Calu3 (cell line): Measurements from ENCODE around the gene LY9. TPM values are rescaled to one million over a fixed set of nuclear protein-coding genes. Genes with fewer than 3 reads are reported as not detected.
"Not testable (repeated sequence)": the region's sequence is repeated elsewhere in the genome, so short reads cannot be mapped to it uniquely, and the experiment has no call there.

Experiments
- BruUV-seq: library from RNA; stranded (reverse); fragments of 400-500 nt; replicated peaks from 2 replicates; lab custom pipeline; 2021; lab: Mats Ljungman, UMichigan
- CTCF ChIA-PET: fragments of 300-600 bp; sonication (Branson Sonifier 250); formaldehyde crosslinking; loops from one replicate; lab custom pipeline; 2022; ENCODE audit warnings: antibody characterized with exemption; lab: Charles Lee
- DNase-seq: peaks from one replicate; pipeline ENCODE4 v3.0.0; 2022
- H3K27ac Mint-ChIP-seq: one replicate; pipeline ENCODE4 v1.8.0; 2022; ENCODE audit warnings: mixed read lengths; ENCODE audit not compliant: unreplicated experiment
- H3K27me3 Mint-ChIP-seq: one replicate; pipeline ENCODE4 v1.8.0; 2022; ENCODE audit warnings: mixed read lengths; ENCODE audit not compliant: unreplicated experiment
- H3K36me3 Mint-ChIP-seq: one replicate; pipeline ENCODE4 v1.8.0; 2022; ENCODE audit warnings: mild to moderate bottlenecking, moderate library complexity, mixed read lengths; ENCODE audit not compliant: insufficient read depth, unreplicated experiment
- H3K4me1 Mint-ChIP-seq: one replicate; pipeline ENCODE4 v1.8.0; 2022; ENCODE audit warnings: mild to moderate bottlenecking, low read depth, mixed read lengths; ENCODE audit not compliant: unreplicated experiment
- H3K4me3 Mint-ChIP-seq: one replicate; pipeline ENCODE4 v1.8.0; 2022; ENCODE audit warnings: mild to moderate bottlenecking, low read depth, moderate library complexity, mixed read lengths; ENCODE audit not compliant: unreplicated experiment
- H3K9me3 Mint-ChIP-seq: one replicate; pipeline ENCODE4 v1.8.0; 2022; ENCODE audit warnings: low read depth, mixed read lengths; ENCODE audit not compliant: unreplicated experiment
- CTCF ChIP-seq: fragments of 200-600 bp; IDR thresholded peaks from one replicate; pipeline ENCODE4 v1.8.0; 2022; ENCODE audit warnings: antibody characterized with exemption; ENCODE audit not compliant: unreplicated experiment
- intact Hi-C: fragments of 100-400 bp; cut with micrococcal nuclease; formaldehyde crosslinking; loops from one replicate; pipeline ENCODE4 v1.10.0; 2022; ENCODE audit not compliant: unreplicated experiment
- total RNA-seq: library from RNA; stranded (reverse); gene quantifications from 2 replicates; pipeline ENCODE4 v1.2.3, GENCODE V29; 2022

The LY9 gene
- total RNA-seq, 1 experiment from 2014 or later, result not detected

GRCh38 chr1:160864173-160864572 is 68.2 kb downstream of the LY9 start:
- no peak for TF ChIP-seq CTCF
- no peak for DNase-seq
- H3K27ac Mint-ChIP-seq, result no peak overlapping the region
- no peaks in the 10 kb centered on the region for H3K36me3 Mint-ChIP-seq
- H3K9me3 Mint-ChIP-seq, result no peaks in the 10 kb centered on the region
- H3K27me3 Mint-ChIP-seq, result peaks cover 33% of the 10 kb centered on the region
- H3K4me1 Mint-ChIP-seq, result peaks cover 14% of the 10 kb centered on the region
- CTCF ChIA-PET, result no interaction called here
- intact Hi-C loops, result no loop called here
- no TSS peak for BruUV-seq
- H3K4me3 Mint-ChIP-seq, result no peak overlapping the region

- BruUV-seq, result no TSS peak
- Mint-ChIP-seq H3K27me3 (peaks cover 37% of the 10 kb centered on the region), H3K36me3 (no peaks in the 10 kb centered on the region), H3K27ac (no peak overlapping the region), H3K9me3 (no peaks in the 10 kb centered on the region), H3K4me3 (no peak overlapping the region), H3K4me1 (peaks cover 14% of the 10 kb centered on the region)
- DNase-seq, result peak; percentile 12
- CTCF ChIA-PET, result interaction anchor here (0.6 to 1.3 kb wide), 5 partner anchors 12 to 493 kb away, joined by 3 to 9 read pairs (median 4); partner anchors contain the start of gene ITLN1
- intact Hi-C loops, result no loop called here
- TF ChIP-seq CTCF, result no peak
Measured at GRCh38 chr1:160865337-160865736, 69.4 kb downstream of the LY9 start.

- BruUV-seq, result no TSS peak
- intact Hi-C loops, result no loop called here
- Mint-ChIP-seq H3K9me3 (no peaks in the 10 kb centered on the region), H3K27me3 (peaks cover 33% of the 10 kb centered on the region), H3K4me1 (peaks cover 14% of the 10 kb centered on the region), H3K4me3 (no peak overlapping the region), H3K36me3 (no peaks in the 10 kb centered on the region), H3K27ac (no peak overlapping the region)
- CTCF ChIA-PET, result interaction anchor here (0.9 to 1.3 kb wide), 2 partner anchors 19 to 31 kb away, joined by 3 to 4 read pairs; partner anchors contain the start of gene ITLN1
- TF ChIP-seq CTCF, result no peak
- DNase-seq, result no peak
Measured at GRCh38 chr1:160866001-160866694, 70.2 kb downstream of the LY9 start.

- H3K4me3 Mint-ChIP-seq, result no peak overlapping the region
- peaks cover 14% of the 10 kb centered on the region for H3K4me1 Mint-ChIP-seq
- no TSS peak for BruUV-seq
- DNase-seq, result no peak
- H3K27ac Mint-ChIP-seq, result no peak overlapping the region
- intact Hi-C loops, result no loop called here
- no peak for TF ChIP-seq CTCF
- H3K27me3 Mint-ChIP-seq, result peaks cover 26% of the 10 kb centered on the region
- H3K36me3 Mint-ChIP-seq, result no peaks in the 10 kb centered on the region
- CTCF ChIA-PET, result interaction anchor here (1.3 kb wide), 1 partner anchor 18 kb away, joined by 4 read pairs; the partner anchor contains the start of gene ITLN1
- H3K9me3 Mint-ChIP-seq, result no peaks in the 10 kb centered on the region
Measured at GRCh38 chr1:160866695-160867260, 70.8 kb downstream of the LY9 start.

GRCh38 chr1:160867651-160868050 is 71.7 kb downstream of the LY9 start:
- CTCF ChIA-PET, H3K4me3 Mint-ChIP-seq, H3K9me3 Mint-ChIP-seq, DNase-seq, intact Hi-C loops, BruUV-seq, H3K27ac Mint-ChIP-seq, H3K36me3 Mint-ChIP-seq: not testable (repeated sequence)
- Mint-ChIP-seq H3K27me3 (peaks cover 18% of the 10 kb centered on the region), H3K4me1 (peaks cover 14% of the 10 kb centered on the region)
